C4-2B (cell line): ENCODE measurements around the gene SPATS1.

Experiments
- H3K27ac ChIP-seq: fragments of 450-650 bp; 2 replicates; pipeline ENCODE4 v1.5.1; 2017
- CTCF ChIP-seq: fragments of 450-650 bp; conservative IDR thresholded peaks from 2 replicates; pipeline ENCODE4 v1.5.1; 2017; ENCODE audit warnings: mild to moderate bottlenecking
- ZFX ChIP-seq: fragments of 450-650 bp; IDR thresholded peaks from 2 replicates; pipeline ENCODE4 v1.6.1; 2017

SPATS1 gene

GRCh38 chr6:44300292-44300823 lies 42.1 kb upstream of the SPATS1 start:
- TF ChIP-seq ZFX (no peak), CTCF (no peak)
- no peak overlapping the region for H3K27ac ChIP-seq

- H3K27ac ChIP-seq: no peak overlapping the region
- TF ChIP-seq ZFX: no peak
- no peak for TF ChIP-seq CTCF
These were observed 41.3 kb upstream of the SPATS1 start for GRCh38 chr6:44301106-44301505.

- TF ChIP-seq ZFX (no peak), CTCF (no peak)
- H3K27ac ChIP-seq: no peak overlapping the region
These were observed 40.5 kb upstream of the SPATS1 start for GRCh38 chr6:44301782-44302564.

- no peak overlapping the region for H3K27ac ChIP-seq
- TF ChIP-seq ZFX (no peak), CTCF (no peak)
These were observed 39.6 kb upstream of the SPATS1 start for GRCh38 chr6:44302856-44303255.

GRCh38 chr6:44303842-44304241 lies 38.6 kb upstream of the SPATS1 start:
- no peak for TF ChIP-seq ZFX
- no peak for TF ChIP-seq CTCF

GRCh38 chr6:44304282-44305199 lies 37.9 kb upstream of the SPATS1 start:
- peak; percentile 86 for TF ChIP-seq CTCF
- no peak for TF ChIP-seq ZFX
- H3K27ac ChIP-seq: no peak overlapping the region

More at GRCh38 chr6:44303842-44304241, 38.6 kb upstream of the SPATS1 start:
- H3K27ac ChIP-seq: no peak overlapping the region

GRCh38 chr6:44305200-44305725 lies 37.2 kb upstream of the SPATS1 start:
- H3K27ac ChIP-seq: no peak overlapping the region

More at GRCh38 chr6:44305200-44305725, 37.2 kb upstream of the SPATS1 start:
- TF ChIP-seq CTCF: no peak
